ENCODE results near the gene ABCA13.

ABCA13 gene

DNA sequence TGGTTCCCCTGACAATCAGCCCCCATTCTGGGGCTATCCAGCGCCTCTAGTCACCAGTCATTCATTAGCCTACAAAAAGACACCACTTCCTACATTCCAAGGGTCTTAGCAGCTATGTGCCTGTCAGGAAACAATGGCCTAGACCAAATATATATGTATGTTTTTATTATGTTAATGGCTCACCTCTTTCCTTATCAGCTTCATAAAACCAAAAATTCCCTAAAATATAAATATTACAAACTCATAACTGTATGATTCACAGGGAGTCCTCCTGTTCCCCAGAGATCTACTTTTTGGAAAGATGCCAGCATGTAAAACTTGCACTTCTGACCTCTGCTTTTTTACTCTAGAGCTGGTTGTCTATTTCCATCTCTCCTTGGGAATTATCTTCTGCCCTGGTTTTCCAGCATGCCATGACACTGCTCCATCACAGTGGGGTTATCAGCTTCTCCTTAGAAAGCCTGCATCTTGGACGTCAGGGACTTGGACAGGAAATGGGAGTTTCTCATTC lies 79.2 kb downstream of the ABCA13 start:
- no peak for TF ChIP-seq TARDBP (IDR thresholded peaks at IDR 0.05)
- TF ChIP-seq FOXM1 (IDR thresholded peaks at IDR 0.05; ENCODE audit: borderline replicate concordance), result no peak
- POLR2A ChIA-PET, result no interaction called here
- CTCF ChIA-PET, result no interaction called here
- no peak for DNase-seq (ENCODE audit: extremely low spot score)

DNA sequence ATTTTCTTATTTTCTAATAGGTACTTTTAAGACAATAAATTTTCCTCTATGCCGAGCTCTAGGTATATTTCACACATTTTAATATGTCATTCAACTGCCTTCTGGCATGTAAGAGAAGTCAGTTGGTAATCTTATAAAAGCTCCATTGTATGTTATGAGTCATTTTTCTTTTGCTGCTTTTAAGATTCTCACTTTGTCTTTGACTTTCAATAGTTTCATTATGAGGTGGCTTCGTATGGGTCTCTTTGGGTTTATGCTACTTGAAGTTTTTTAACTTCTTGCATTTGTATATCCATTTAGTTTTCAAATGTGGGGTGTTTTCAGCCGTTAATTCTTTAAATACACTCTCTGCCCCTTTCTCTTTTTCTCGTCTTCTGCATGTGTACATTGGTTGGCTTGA lies 80.5 kb downstream of the ABCA13 start:
- TF ChIP-seq FOXM1 (IDR thresholded peaks at IDR 0.05; ENCODE audit: borderline replicate concordance) (no peak), SP1 (IDR thresholded peaks at IDR 0.05) (no peak), TARDBP (IDR thresholded peaks at IDR 0.05) (no peak), NFRKB (IDR thresholded peaks at IDR 0.05) (no peak), LEF1 (IDR thresholded peaks at IDR 0.05; ENCODE audit: borderline replicate concordance) (no peak), PKNOX1 (IDR thresholded peaks at IDR 0.05) (no peak), SUZ12 (IDR thresholded peaks at IDR 0.05) (no peak), ARNT (IDR thresholded peaks at IDR 0.05) (no peak), L3MBTL2 (conservative IDR thresholded peaks at IDR 0.05) (no peak)
- ChIA-PET POLR2A (no interaction called here), CTCF (no interaction called here)
- no peak for DNase-seq (ENCODE audit: extremely low spot score)

- TF ChIP-seq L3MBTL2 (conservative IDR thresholded peaks at IDR 0.05) (no peak), ZNF384 (IDR thresholded peaks at IDR 0.05) (no peak), LEF1 (IDR thresholded peaks at IDR 0.05; ENCODE audit: borderline replicate concordance) (no peak)
- ChIA-PET POLR2A (no interaction called here), CTCF (interaction anchor here (0.7 kb wide), 1 partner anchor 90 kb away, joined by 3 read pairs; no protein-coding TSS in a partner anchor)
- DNase-seq (ENCODE audit: extremely low spot score), result no peak
These were observed 81.7 kb downstream of the ABCA13 start for GRCh38 chr7:48252995-48253394.

- ChIA-PET POLR2A (no interaction called here), CTCF (no interaction called here)
- DNase-seq (ENCODE audit: extremely low spot score), result no peak
- TF ChIP-seq NFRKB (IDR thresholded peaks at IDR 0.05), result no peak
- no peak for TF ChIP-seq PKNOX1 (IDR thresholded peaks at IDR 0.05)
- TF ChIP-seq CTBP1 (IDR thresholded peaks at IDR 0.05; ENCODE audit: borderline replicate concordance), result no peak
- no peak for TF ChIP-seq SUZ12 (IDR thresholded peaks at IDR 0.05)
- no peak for TF ChIP-seq FOXM1 (IDR thresholded peaks at IDR 0.05; ENCODE audit: borderline replicate concordance)
- no peak for TF ChIP-seq FOXA1 (IDR thresholded peaks at IDR 0.05)
- TF ChIP-seq ARNT (IDR thresholded peaks at IDR 0.05), result no peak
- no peak for TF ChIP-seq ZNF384 (IDR thresholded peaks at IDR 0.05)
- TF ChIP-seq SP1 (IDR thresholded peaks at IDR 0.05), result no peak
- TF ChIP-seq ELF4 (IDR thresholded peaks at IDR 0.05), result no peak
- TF ChIP-seq LEF1 (IDR thresholded peaks at IDR 0.05; ENCODE audit: borderline replicate concordance), result no peak
- TF ChIP-seq BHLHE40 (IDR thresholded peaks at IDR 0.05; ENCODE audit: borderline replicate concordance), result no peak
- TF ChIP-seq L3MBTL2 (conservative IDR thresholded peaks at IDR 0.05), result no peak
- no peak for TF ChIP-seq TARDBP (IDR thresholded peaks at IDR 0.05)
- TF ChIP-seq HDGF (IDR thresholded peaks at IDR 0.05; ENCODE audit: borderline replicate concordance), result no peak
- TF ChIP-seq FOXK2 (IDR thresholded peaks at IDR 0.05), result no peak
These were observed 83.8 kb downstream of the ABCA13 start for GRCh38 chr7:48255046-48255445.

GRCh38 chr7:48259463-48260280 lies 88.4 kb downstream of the ABCA13 start:
- no peak for TF ChIP-seq ARNT (IDR thresholded peaks at IDR 0.05)
- no peak for TF ChIP-seq SP1 (IDR thresholded peaks at IDR 0.05)
- TF ChIP-seq FOXA1 (IDR thresholded peaks at IDR 0.05), result no peak
- no peak for TF ChIP-seq ZNF384 (IDR thresholded peaks at IDR 0.05)
- TF ChIP-seq LEF1 (IDR thresholded peaks at IDR 0.05; ENCODE audit: borderline replicate concordance), result no peak
- TF ChIP-seq L3MBTL2 (conservative IDR thresholded peaks at IDR 0.05), result no peak
- TF ChIP-seq FOXM1 (IDR thresholded peaks at IDR 0.05; ENCODE audit: borderline replicate concordance), result no peak
- no peak for TF ChIP-seq FOXK2 (IDR thresholded peaks at IDR 0.05)
- no peak for TF ChIP-seq HDGF (IDR thresholded peaks at IDR 0.05; ENCODE audit: borderline replicate concordance)
- no peak for TF ChIP-seq BHLHE40 (IDR thresholded peaks at IDR 0.05; ENCODE audit: borderline replicate concordance)
- TF ChIP-seq CTBP1 (IDR thresholded peaks at IDR 0.05; ENCODE audit: borderline replicate concordance), result no peak
- TF ChIP-seq SUZ12 (IDR thresholded peaks at IDR 0.05), result no peak
- TF ChIP-seq ELF4 (IDR thresholded peaks at IDR 0.05), result no peak
- no peak for TF ChIP-seq NFRKB (IDR thresholded peaks at IDR 0.05)
- TF ChIP-seq PKNOX1 (IDR thresholded peaks at IDR 0.05), result no peak
- TF ChIP-seq TARDBP (IDR thresholded peaks at IDR 0.05), result no peak
- CTCF ChIA-PET, result no interaction called here
- POLR2A ChIA-PET, result no interaction called here
- DNase-seq (ENCODE audit: extremely low spot score), result no peak

GRCh38 chr7:48261696-48262095 lies 90.4 kb downstream of the ABCA13 start:
- TF ChIP-seq PKNOX1 (IDR thresholded peaks at IDR 0.05) (no peak), TARDBP (IDR thresholded peaks at IDR 0.05) (no peak), NFRKB (IDR thresholded peaks at IDR 0.05) (no peak), L3MBTL2 (conservative IDR thresholded peaks at IDR 0.05) (no peak), FOXM1 (IDR thresholded peaks at IDR 0.05; ENCODE audit: borderline replicate concordance) (no peak), FOXA1 (IDR thresholded peaks at IDR 0.05) (no peak), FOXK2 (IDR thresholded peaks at IDR 0.05) (no peak), ARNT (IDR thresholded peaks at IDR 0.05) (no peak), SP1 (IDR thresholded peaks at IDR 0.05) (no peak), SUZ12 (IDR thresholded peaks at IDR 0.05) (no peak), BHLHE40 (IDR thresholded peaks at IDR 0.05; ENCODE audit: borderline replicate concordance) (no peak), ELF4 (IDR thresholded peaks at IDR 0.05) (no peak), ZNF384 (IDR thresholded peaks at IDR 0.05) (no peak), CTBP1 (IDR thresholded peaks at IDR 0.05; ENCODE audit: borderline replicate concordance) (no peak), LEF1 (IDR thresholded peaks at IDR 0.05; ENCODE audit: borderline replicate concordance) (no peak)
- DNase-seq (ENCODE audit: extremely low spot score), result no peak
- POLR2A ChIA-PET, result no interaction called here
- CTCF ChIA-PET, result no interaction called here
